ENCODE measurements around the gene LRRD1.

- no peak for TF ChIP-seq CTCF (IDR thresholded peaks at IDR 0.05)
- TF ChIP-seq POLR2A (IDR thresholded peaks at IDR 0.05), result no peak
These were observed 13.4 kb upstream of the LRRD1 start for GRCh38 chr7:92192326-92192725.

Measured in Peyer's patch (tissue), 4 donors.